GM12875 (cell line): ENCODE measurements around the gene SLC38A11.

Experiments used
- H3K4me3 ChIP-seq: one replicate; pipeline ENCODE4 v1.5.1; 2011; ENCODE audit warnings: low read depth, low read length, control low read depth
- TF ChIP-seq, protein P1 (sequence below): IDR thresholded peaks from 2 replicates; pipeline ENCODE4 v1.5.1; 2011; ENCODE audit warnings: low read depth, mild to moderate bottlenecking, control low read depth, inconsistent platforms, low read length, moderate library complexity, borderline replicate concordance; ENCODE audit not compliant: insufficient read depth

SLC38A11 gene

DNA sequence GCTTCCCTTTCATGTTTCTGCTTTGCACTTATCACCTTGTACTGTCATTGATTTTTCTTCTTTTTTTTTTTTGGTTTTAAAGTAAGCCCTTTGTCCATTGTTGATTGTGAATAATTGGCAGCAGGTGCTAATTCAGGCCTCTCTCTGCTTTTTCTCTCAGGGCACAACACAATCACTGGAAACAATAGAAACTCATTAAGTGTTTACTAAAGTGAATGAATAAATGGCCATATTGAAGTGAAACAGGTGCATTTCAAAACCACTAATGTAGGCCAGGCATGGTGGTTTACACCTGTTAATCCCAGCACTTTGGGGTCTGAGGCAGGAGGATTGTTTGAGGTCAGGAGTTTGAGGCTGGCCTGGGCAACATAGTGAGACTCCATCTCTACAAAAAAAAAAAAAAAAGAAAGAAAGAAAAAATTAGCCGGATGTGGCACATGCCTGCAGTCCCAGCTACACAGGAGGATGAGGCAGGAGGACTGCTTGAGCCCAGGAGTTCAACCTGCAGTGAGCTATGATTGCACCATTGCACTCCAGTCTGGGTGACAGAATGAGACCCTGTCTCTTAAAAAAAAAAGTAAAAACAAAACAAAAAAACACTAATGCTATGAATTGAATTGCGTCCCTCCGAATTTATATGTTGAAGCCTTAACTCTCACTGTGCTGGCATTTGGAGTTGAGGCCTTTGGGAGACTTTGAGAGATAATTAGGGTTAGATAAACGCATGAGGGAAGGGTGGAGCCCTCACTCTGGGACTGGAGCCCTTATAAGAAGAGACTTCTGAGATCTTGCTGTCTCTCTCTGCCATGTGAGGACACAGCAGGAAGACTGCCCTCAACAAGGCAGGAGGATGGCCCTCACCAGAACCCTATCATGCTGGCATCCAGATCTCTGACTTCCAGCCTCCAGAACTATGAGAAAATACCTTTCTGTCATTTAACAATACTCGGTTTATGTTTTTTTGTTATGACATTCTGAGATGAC is 19.9 kb downstream of the SLC38A11 start:
- TF ChIP-seq, protein P1, sequence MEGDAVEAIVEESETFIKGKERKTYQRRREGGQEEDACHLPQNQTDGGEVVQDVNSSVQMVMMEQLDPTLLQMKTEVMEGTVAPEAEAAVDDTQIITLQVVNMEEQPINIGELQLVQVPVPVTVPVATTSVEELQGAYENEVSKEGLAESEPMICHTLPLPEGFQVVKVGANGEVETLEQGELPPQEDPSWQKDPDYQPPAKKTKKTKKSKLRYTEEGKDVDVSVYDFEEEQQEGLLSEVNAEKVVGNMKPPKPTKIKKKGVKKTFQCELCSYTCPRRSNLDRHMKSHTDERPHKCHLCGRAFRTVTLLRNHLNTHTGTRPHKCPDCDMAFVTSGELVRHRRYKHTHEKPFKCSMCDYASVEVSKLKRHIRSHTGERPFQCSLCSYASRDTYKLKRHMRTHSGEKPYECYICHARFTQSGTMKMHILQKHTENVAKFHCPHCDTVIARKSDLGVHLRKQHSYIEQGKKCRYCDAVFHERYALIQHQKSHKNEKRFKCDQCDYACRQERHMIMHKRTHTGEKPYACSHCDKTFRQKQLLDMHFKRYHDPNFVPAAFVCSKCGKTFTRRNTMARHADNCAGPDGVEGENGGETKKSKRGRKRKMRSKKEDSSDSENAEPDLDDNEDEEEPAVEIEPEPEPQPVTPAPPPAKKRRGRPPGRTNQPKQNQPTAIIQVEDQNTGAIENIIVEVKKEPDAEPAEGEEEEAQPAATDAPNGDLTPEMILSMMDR = no peak
- no peak overlapping the region for H3K4me3 ChIP-seq

DNA sequence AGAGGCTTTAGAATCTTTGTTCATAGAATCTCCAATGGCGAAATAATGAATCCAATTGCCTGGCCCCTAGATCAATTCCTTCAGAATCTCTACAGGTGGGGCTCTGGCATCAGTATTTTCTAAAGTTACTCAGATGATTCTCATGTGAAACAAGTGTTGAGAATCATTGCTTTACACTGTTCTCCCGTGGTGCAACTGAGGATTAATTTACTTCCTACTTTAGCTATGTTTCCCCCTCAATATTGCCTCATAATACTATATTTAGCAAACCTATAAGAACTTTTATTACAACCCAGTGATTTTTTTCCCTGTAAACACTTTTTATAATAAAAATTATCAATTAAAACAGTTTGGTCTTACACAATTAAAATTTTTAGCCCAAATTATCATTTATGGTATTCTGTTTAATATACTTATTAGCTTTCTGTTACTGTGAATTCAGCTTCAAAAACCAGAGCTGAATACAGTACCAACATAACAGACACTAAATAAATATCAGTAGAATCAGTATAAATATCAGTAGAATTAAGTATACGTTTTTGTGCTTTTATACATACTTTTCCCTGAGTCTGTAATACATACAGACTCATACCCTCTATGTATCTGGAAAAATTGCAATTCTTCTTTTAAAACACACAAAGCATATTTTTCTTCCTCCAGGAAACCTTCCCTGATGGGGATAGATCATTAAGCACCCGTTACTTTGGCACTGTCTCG is 20.8 kb downstream of the SLC38A11 start:
- TF ChIP-seq, protein P1 = no peak
- H3K4me3 ChIP-seq = no peak overlapping the region

DNA sequence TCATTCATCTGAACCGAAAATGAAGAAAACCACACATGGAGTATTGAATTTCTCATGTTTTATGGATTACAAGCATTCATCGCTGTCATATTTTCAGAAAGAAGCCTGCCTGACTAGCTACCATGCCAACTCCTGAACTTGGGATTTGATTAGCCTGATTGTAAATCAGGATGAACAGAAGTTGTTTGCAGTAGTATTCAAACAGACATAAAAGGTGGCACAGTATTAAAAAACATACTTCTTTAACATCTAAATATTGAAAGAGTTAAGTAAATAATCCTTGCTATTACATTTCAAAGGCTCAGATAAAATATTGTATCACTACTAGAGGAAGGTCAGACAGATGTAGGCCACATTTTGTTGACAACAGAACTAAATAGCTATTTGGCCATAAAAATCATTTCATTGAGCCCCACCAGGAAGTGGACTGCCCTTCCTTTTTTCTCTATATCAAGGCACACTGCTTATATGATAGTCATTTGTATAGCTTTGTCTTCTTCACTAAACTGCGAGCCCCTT is 21.6 kb downstream of the SLC38A11 start:
- H3K4me3 ChIP-seq = no peak overlapping the region
- TF ChIP-seq, protein P1 = no peak

DNA sequence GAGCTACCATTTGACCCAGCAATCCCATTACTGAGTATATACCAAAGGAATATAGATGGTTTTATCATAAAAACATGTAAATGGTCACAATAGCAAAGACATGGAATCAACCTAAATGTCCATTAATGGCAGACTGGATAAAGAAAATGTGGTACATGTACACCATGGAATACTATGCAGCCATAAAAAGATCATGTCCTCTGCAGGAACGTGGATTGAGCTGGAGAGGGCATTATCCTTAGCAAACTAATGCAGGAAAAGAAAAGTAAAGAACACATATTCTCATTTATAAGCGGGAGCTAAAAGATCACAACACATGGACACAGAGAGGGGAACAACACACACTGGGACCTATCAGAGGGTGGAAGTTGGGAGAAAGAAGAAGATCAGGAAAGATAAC is 22.9 kb downstream of the SLC38A11 start:
- TF ChIP-seq, protein P1 = no peak
- H3K4me3 ChIP-seq = no peak overlapping the region

DNA sequence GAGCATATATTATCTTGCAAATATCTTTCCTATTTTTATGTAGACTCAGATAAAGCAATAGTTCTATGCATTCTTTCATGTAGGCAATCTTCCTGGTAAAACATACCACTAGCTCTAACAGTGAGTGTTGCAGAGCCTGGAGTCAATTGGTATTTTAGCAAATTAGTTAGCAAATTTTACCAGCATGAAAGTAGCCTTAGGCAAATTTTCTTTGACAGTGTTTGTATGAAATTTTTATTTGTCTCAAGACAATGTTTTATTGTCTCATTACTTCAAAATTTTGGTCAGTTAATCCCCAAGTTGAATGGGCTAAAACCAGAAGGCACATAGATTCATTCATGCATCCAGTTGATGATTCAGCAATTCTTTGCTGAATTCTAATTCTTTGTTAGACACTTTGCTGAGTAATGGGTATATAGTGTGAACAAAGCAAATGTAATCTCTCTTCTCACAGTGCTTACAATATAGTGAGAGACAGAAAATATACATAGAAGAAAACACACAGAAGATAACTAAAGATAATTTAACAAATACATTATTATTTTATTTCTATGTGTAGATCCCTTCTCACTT is 27.1 kb downstream of the SLC38A11 start:
- TF ChIP-seq, protein P1 = no peak
- H3K4me3 ChIP-seq = no peak overlapping the region

DNA sequence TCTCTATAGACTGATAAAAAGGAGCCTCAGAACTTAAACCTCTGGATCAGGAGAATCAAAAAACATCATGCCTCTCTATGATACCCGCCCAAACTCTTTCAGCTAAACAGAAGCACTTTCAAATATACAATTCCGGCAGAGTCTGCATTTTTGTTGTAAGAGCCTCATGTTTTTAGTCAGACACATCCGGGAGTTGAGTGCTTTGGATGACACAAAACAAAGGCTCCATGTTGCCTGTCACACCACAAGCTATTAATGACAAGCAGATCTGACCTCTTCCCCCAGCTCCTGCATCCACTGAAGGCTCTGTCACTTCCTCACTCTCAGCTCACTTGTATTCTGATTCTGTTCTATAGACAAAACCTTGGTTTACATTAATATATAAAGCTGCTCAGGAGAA is 33.2 kb downstream of the SLC38A11 start:
- no peak overlapping the region for H3K4me3 ChIP-seq
- TF ChIP-seq, protein P1 = no peak
